ENCODE measurements around the gene LILRA6. TPM values are rescaled to one million over a fixed set of nuclear protein-coding genes. Genes with fewer than 3 reads are reported as not detected.

Gene LILRA6
- total RNA-seq, 6 donors from 2014 or later = 4.0 to 38.3 (median 15.2) TPM

DNA sequence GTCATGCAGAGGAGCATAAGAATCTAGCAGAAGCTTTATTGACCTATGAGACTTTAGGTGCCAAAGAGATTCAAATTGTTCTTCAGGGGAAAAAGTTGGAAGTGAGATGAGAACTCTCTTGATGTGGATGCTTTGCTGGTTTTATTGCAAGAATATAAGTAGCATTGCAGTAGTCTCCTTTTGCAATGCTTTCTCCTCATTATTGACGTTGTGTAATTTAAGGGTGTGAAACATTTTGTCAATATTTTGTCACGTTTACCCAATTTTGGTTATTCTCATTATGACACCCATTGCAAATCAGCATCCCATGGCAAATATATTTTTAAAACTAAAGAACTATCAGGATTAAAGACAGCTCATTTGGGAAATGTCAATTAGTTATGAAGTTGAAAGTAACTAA lies 26.3 kb upstream of the LILRA6 start:
- H3K4me1 ChIP-seq = no peaks in the 10 kb centered on the region
- no peak overlapping the region for H3K4me3 ChIP-seq
- H3K27ac ChIP-seq = no peak overlapping the region
- 43 to 55% methylated on average over 2 of the region's 2 CpGs for WGBS, 2 donors
- DNase-seq (no peak), ATAC-seq (ENCODE audit: low FRiP score in 2 of 2) (no peak)
- no peaks in the 10 kb centered on the region for H3K9me3 ChIP-seq
- no peak for TF ChIP-seq CTCF (IDR thresholded peaks at IDR 0.05)
- no peaks in the 10 kb centered on the region for H3K36me3 ChIP-seq
- no peaks in the 10 kb centered on the region for H3K27me3 ChIP-seq

DNA sequence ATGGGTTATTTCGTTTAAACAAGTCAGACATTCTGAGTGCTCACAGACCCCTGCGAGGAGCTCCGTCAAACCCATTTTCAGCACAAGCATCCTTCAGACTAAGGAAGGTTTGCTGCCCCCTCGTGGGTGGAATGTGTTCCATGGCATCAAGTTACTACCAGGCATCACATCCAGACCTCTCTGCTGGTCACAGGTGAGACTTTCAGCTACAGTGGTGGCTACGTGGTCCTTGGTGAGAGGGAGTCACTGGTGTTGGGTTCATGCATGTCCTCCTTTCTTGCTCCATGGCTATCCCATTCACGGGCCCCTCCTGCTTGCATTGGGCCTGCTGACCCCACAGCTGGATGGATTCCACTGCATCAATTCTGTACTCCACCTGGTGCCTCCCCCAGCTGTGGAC lies 23.5 kb upstream of the LILRA6 start:
- Histone ChIP-seq H3K4me1 (no peaks in the 10 kb centered on the region), H3K9me3 (no peaks in the 10 kb centered on the region), H3K27me3 (no peaks in the 10 kb centered on the region), H3K4me3 (no peak overlapping the region), H3K36me3 (no peaks in the 10 kb centered on the region), H3K27ac (no peak overlapping the region)
- no peak for TF ChIP-seq EP300 (IDR thresholded peaks at IDR 0.05)
- TF ChIP-seq POLR2AphosphoS5 (IDR thresholded peaks at IDR 0.05) = no peak
- peak; percentile 53 to 80 (median 62) for TF ChIP-seq CTCF (IDR thresholded peaks at IDR 0.05)
- DNase-seq = peak in 1 of 2 donors; percentile 83
- 4 to 14% methylated on average over 4 to 6 of the region's 6 CpGs for WGBS, 2 donors
- peak; percentile 75 to 76 for ATAC-seq (ENCODE audit: low FRiP score in 2 of 2)

DNA sequence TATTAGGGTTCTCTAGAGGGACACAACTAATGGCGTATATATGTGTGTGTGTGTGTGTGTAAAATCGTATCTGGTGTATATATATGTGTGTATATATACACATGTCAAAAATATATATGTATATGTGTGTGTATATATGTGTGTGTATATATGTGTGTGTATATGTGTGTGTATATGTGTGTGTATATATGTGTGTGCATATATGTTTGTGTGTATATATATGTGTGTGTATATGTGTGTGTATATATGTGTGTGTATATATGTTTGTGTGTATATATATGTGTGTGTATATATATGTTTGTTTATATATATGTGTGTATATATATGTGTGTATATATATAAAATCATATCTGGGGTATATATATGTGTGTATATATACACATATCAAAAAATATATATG lies 19.9 kb upstream of the LILRA6 start:
- ATAC-seq (ENCODE audit: low FRiP score in 2 of 2) = peak in 1 of 2 donors; percentile 16
- Histone ChIP-seq H3K36me3 (no peaks in the 10 kb centered on the region), H3K4me1 (no peaks in the 10 kb centered on the region), H3K27me3 (no peaks in the 10 kb centered on the region), H3K27ac (no peak overlapping the region), H3K9me3 (no peaks in the 10 kb centered on the region), H3K4me3 (no peak overlapping the region)
- DNase-seq = no peak
- TF ChIP-seq EP300 (IDR thresholded peaks at IDR 0.05) = no peak
- no peak for TF ChIP-seq POLR2A (IDR thresholded peaks at IDR 0.05)
- no peak for TF ChIP-seq CTCF (IDR thresholded peaks at IDR 0.05)
- no peak for TF ChIP-seq POLR2AphosphoS5 (IDR thresholded peaks at IDR 0.05)
- 87 to 93% methylated on average over 2 of the region's 2 CpGs for whole genome bisulfite sequencing, 2 donors

DNA sequence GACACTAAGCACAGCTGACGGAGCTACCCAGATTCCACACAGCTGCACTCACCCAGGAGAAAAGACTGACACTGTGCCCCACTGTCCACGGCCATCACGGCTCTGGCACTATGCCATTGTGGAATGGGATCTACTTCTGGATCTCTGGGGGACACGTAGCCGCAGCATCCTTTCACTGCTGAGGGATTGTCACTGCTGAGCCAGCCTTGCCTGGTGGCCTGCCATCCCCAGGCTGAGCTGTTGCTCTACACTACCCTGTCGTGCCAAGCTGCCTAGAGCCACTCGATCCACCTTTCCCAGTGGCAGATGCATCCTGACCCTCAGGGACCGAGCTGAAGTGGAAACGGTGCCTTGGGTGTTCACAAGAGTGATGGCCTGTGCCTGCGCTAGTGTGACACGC lies 19.5 kb upstream of the LILRA6 start:
- peak in 1 of 2 donors; percentile 13 for ATAC-seq (ENCODE audit: low FRiP score in 2 of 2)
- H3K36me3 ChIP-seq = no peaks in the 10 kb centered on the region
- DNase-seq = no peak
- H3K9me3 ChIP-seq = no peaks in the 10 kb centered on the region
- WGBS, 2 donors = 72 to 86% methylated on average over 9 to 11 of the region's 11 CpGs
- H3K4me1 ChIP-seq = no peaks in the 10 kb centered on the region
- H3K4me3 ChIP-seq = no peak overlapping the region
- TF ChIP-seq POLR2AphosphoS5 (IDR thresholded peaks at IDR 0.05) (no peak), EP300 (IDR thresholded peaks at IDR 0.05) (no peak), CTCF (IDR thresholded peaks at IDR 0.05) (no peak), POLR2A (IDR thresholded peaks at IDR 0.05) (no peak)
- no peaks in the 10 kb centered on the region for H3K27me3 ChIP-seq
- H3K27ac ChIP-seq = no peak overlapping the region

DNA sequence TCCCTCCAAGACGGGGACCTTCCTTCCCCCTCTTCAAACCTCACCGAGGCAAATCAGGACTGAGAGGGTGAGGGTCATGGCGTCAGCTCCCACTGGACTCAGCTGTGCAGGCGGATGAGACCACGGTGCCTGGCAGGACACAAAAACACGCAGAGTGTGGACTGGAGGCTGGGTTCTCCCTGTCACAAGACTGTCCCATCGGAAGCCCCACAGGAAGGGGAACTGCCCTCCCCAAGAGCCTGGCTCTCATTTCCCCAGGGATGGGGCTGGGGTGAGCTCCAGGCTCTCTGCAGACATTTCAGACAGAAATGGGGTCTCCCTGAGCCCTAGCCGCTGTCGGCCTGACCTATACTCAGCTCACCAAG lies 14.5 kb upstream of the LILRA6 start, which contains the start of gene LILRB5:
Gene LILRB5, minus strand, starts transcription at position 158 of the 365 bp plus-strand sequence. Its CDS starts 80 bp downstream, at position 78.
- Histone ChIP-seq H3K4me1 (peaks cover 0 to 6% (median 0%) of the 10 kb centered on the region in 4 donors), H3K27me3 (peaks cover 0 to 4% (median 0%) of the 10 kb centered on the region in 4 donors), H3K27ac (peak within 1 kb of the TSS in 1 of 4 donors; percentile 35), H3K36me3 (no peaks in the 10 kb centered on the region), H3K9me3 (no peaks in the 10 kb centered on the region), H3K4me3 (peak within 1 kb of the TSS in 2 of 4 donors; percentile 6 to 10)
- TF ChIP-seq CTCF (IDR thresholded peaks at IDR 0.05) (no peak), EP300 (IDR thresholded peaks at IDR 0.05) (no peak), POLR2AphosphoS5 (IDR thresholded peaks at IDR 0.05) (no peak), POLR2A (IDR thresholded peaks at IDR 0.05) (no peak)
- 44 to 57% methylated on average over 4 to 9 of the region's 9 CpGs for WGBS, 2 donors
- ATAC-seq (ENCODE audit: low FRiP score in 2 of 2) (peak in 1 of 2 donors; percentile 68), DNase-seq (no peak)
